GM23338 (cell line): ENCODE results near the gene LDB3. TPM values are rescaled to one million over a fixed set of nuclear protein-coding genes. Genes with fewer than 3 reads are reported as not detected.

Experiments
- ATAC-seq: fragments of 200-7000 bp; cut with Tn5 transposase; 3 replicates; pipeline ENCODE4 v1.9.1; 2020
- DNase-seq: peaks from one replicate; pipeline ENCODE4 v3.0.0-alpha.2; 2015; ENCODE audit warnings: low spot score
- H2AFZ ChIP-seq: fragments of 200-600 bp; sonication (generic); 2 replicates; pipeline ENCODE4 v1.8.0; 2016; ENCODE audit warnings: antibody characterized with exemption, mild to moderate bottlenecking, moderate library complexity
- H3F3A ChIP-seq: fragments of 200-600 bp; sonication (generic); replicated peaks from 2 replicates; pipeline ENCODE4 v1.8.0; 2017; ENCODE audit warnings: antibody characterized with exemption, mixed run types, low read depth
- H3K27ac ChIP-seq: fragments of 200-600 bp; sonication (generic); 2 replicates; pipeline ENCODE4 v1.6.1; 2016; ENCODE audit warnings: low read depth
- H3K27me3 ChIP-seq: fragments of 200-600 bp; sonication (generic); 2 replicates; pipeline ENCODE4 v1.8.0; 2016; ENCODE audit warnings: mild to moderate bottlenecking, mixed run types, moderate library complexity; ENCODE audit not compliant: insufficient read depth
- H3K36me3 ChIP-seq: fragments of 200-600 bp; sonication (generic); 2 replicates; pipeline ENCODE4 v1.8.0; 2016; ENCODE audit warnings: mild to moderate bottlenecking; ENCODE audit not compliant: insufficient read depth
- H3K4me1 ChIP-seq: fragments of 200-600 bp; sonication (generic); 2 replicates; pipeline ENCODE4 v1.8.0; 2016; ENCODE audit warnings: mild to moderate bottlenecking, moderate library complexity; ENCODE audit not compliant: insufficient read depth
- H3K4me2 ChIP-seq: fragments of 200-600 bp; sonication (generic); 2 replicates; pipeline ENCODE4 v1.7.1; 2017; ENCODE audit warnings: mixed run types
- H3K4me3 ChIP-seq: fragments of 200-600 bp; sonication (generic); 2 replicates; pipeline ENCODE4 v1.6.1; 2016; ENCODE audit warnings: mixed run types
- H3K79me2 ChIP-seq: fragments of 200-600 bp; sonication (generic); replicated peaks from 2 replicates; pipeline ENCODE4 v1.8.0; 2017; ENCODE audit warnings: mild to moderate bottlenecking; ENCODE audit not compliant: insufficient read depth
- H3K9me2 ChIP-seq: fragments of 200-600 bp; sonication (generic); 2 replicates; pipeline ENCODE4 v1.8.0; 2017; ENCODE audit not compliant: insufficient read depth
- H4K20me1 ChIP-seq: fragments of 200-600 bp; sonication (generic); replicated peaks from 2 replicates; pipeline ENCODE4 v1.8.0; 2017; ENCODE audit warnings: mild to moderate bottlenecking; ENCODE audit not compliant: insufficient read depth
- H3K27ac Mint-ChIP-seq: 2 replicates; pipeline ENCODE4 v1.8.0; 2020; ENCODE audit warnings: inconsistent platforms, mild to moderate bottlenecking, moderate library complexity, mixed read lengths
- H3K27me3 Mint-ChIP-seq: 3 replicates; pipeline ENCODE4 v1.8.0; 2022; ENCODE audit warnings: low read depth, mild to moderate bottlenecking, moderate library complexity, mixed read lengths, inconsistent platforms; ENCODE audit not compliant: insufficient read depth, poor library complexity
- H3K36me3 Mint-ChIP-seq: 3 replicates; pipeline ENCODE4 v1.8.0; 2021; ENCODE audit warnings: low read depth, mild to moderate bottlenecking, inconsistent platforms, moderate library complexity, mixed read lengths
- H3K4me1 Mint-ChIP-seq: 3 replicates; pipeline ENCODE4 v1.8.0; 2020; ENCODE audit warnings: mild to moderate bottlenecking, inconsistent platforms, mixed read lengths
- H3K4me3 Mint-ChIP-seq: 3 replicates; pipeline ENCODE4 v1.8.0; 2021; ENCODE audit warnings: moderate library complexity, mild to moderate bottlenecking, inconsistent platforms, mixed read lengths
- H3K9me3 Mint-ChIP-seq: 3 replicates; pipeline ENCODE4 v1.8.0; 2020; ENCODE audit warnings: moderate library complexity, mild to moderate bottlenecking, inconsistent platforms, mixed read lengths
- CREB1 ChIP-seq: fragments of 250-450 bp; sonication (Bioruptor Pico); IDR thresholded peaks from 2 replicates; pipeline ENCODE4 v1.5.0; 2020; ENCODE audit warnings: low read depth, mild to moderate bottlenecking, moderate library complexity
- CTCF ChIP-seq, 2 experiments: fragments of 200-600 bp in 1 of 2; sonication (generic) in 1 of 2; conservative IDR thresholded peaks; 2 replicates each; pipeline versions ENCODE4 v1.5.1 to v1.6.1; 2016 to 2017; ENCODE audit warnings: antibody characterized with exemption in 2 of 2, low read depth in 2 of 2, mild to moderate bottlenecking in 2 of 2, moderate library complexity in 1 of 2
- ETS1 ChIP-seq: IDR thresholded peaks from 2 replicates; pipeline ENCODE4 v1.6.1; 2016; ENCODE audit warnings: antibody characterized with exemption
- EZH2 ChIP-seq: fragments of 200-600 bp; sonication (generic); IDR thresholded peaks from one replicate; pipeline ENCODE4 v1.8.0; 2017; ENCODE audit warnings: antibody characterized with exemption, mild to moderate bottlenecking, low read depth; ENCODE audit not compliant: unreplicated experiment
- NANOG ChIP-seq: IDR thresholded peaks from 2 replicates; pipeline ENCODE4 v1.6.1; 2016; ENCODE audit warnings: antibody characterized with exemption, borderline replicate concordance
- REST ChIP-seq: IDR thresholded peaks from one replicate; pipeline ENCODE4 v1.6.1; 2018; ENCODE audit warnings: antibody characterized with exemption; ENCODE audit not compliant: unreplicated experiment
- STAT1 ChIP-seq: IDR thresholded peaks from one replicate; pipeline ENCODE4 v1.6.1; 2016; ENCODE audit warnings: antibody characterized with exemption; ENCODE audit not compliant: unreplicated experiment
- ZNF114 ChIP-seq: fragments of 250-450 bp; sonication (Bioruptor Pico); IDR thresholded peaks from 2 replicates; pipeline ENCODE4 v1.5.0; 2020; ENCODE audit warnings: mild to moderate bottlenecking, moderate library complexity
- ZNF331 ChIP-seq: fragments of 250-450 bp; sonication (Bioruptor Pico); IDR thresholded peaks from 2 replicates; pipeline ENCODE4 v1.5.0; 2020; ENCODE audit warnings: low read depth, mild to moderate bottlenecking, moderate library complexity
- polyA plus RNA-seq: library from polyadenylated mRNA; unstranded; fragments of >200 nt; fragmentation: Nextera tagmentation; extraction: Ambion mirVana; gene quantifications from 2 replicates; pipeline ENCODE4 v1.2.1, GENCODE V29; 2016
- total RNA-seq: library from RNA; depleted of rRNA; stranded (reverse); fragments of >200 nt; shearing (Covaris generic); gene quantifications from 2 replicates; pipeline ENCODE4 v1.2.3, GENCODE V29; 2014

Gene LDB3
- total and polyA plus RNA-seq, 2 experiments from 2014 or later: 0.14 to 0.16 TPM

- TF ChIP-seq ETS1 (no peak), EZH2 (no peak), ZNF114 (CRISPR knock-in tag) (no peak), CTCF (conservative IDR thresholded peaks at IDR 0.05; ENCODE audit: low read depth in 2 of 2) (no peak), CREB1 (CRISPR knock-in tag) (no peak), STAT1 (no peak), ZNF331 (no peak)
Measured at GRCh38 chr10:86773498-86773897, 105.2 kb downstream of the LDB3 start (continued).

- Mint-ChIP-seq H3K27me3 (no peaks in the 10 kb centered on the region), H3K36me3 (peaks cover 18% of the 10 kb centered on the region), H3K27ac (no peak overlapping the region), H3K9me3 (no peaks in the 10 kb centered on the region), H3K4me1 (peaks cover 29% of the 10 kb centered on the region), H3K4me3 (no peak overlapping the region)
- peaks cover 37% of the 10 kb centered on the region for H4K20me1 ChIP-seq
- TF ChIP-seq ETS1: no peak
- TF ChIP-seq ZNF114 (CRISPR knock-in tag): no peak
- ATAC-seq (no peak; the same call in 2 of the 3 replicates), DNase-seq (no peak)
- H3K27me3 ChIP-seq: no peaks in the 10 kb centered on the region
- H3K27ac ChIP-seq: peak overlapping the region; percentile 61
- H3K36me3 ChIP-seq: no peaks in the 10 kb centered on the region
- 0 out of 2 replicates have a peak overlapping the region, but pooled peaks have one; percentile 4 for H3K4me2 ChIP-seq
- no peak overlapping the region for H2AFZ ChIP-seq
- H3K9me2 ChIP-seq: no peaks in the 10 kb centered on the region
- H3F3A ChIP-seq: no peaks in the 10 kb centered on the region; the same call in 1 of the 2 replicates
- H3K4me3 ChIP-seq: no peak overlapping the region
- peaks cover 100% of the 10 kb centered on the region for H3K79me2 ChIP-seq
- H3K4me1 ChIP-seq: peaks cover 21% of the 10 kb centered on the region
Measured at GRCh38 chr10:86775056-86775869, 107.0 kb downstream of the LDB3 start.

- H3K4me1 ChIP-seq: peaks cover 20% of the 10 kb centered on the region
- H3K36me3 ChIP-seq: no peaks in the 10 kb centered on the region
- Mint-ChIP-seq H3K4me1 (peaks cover 24% of the 10 kb centered on the region), H3K27me3 (no peaks in the 10 kb centered on the region), H3K36me3 (peaks cover 18% of the 10 kb centered on the region), H3K27ac (no peak overlapping the region), H3K9me3 (no peaks in the 10 kb centered on the region), H3K4me3 (no peak overlapping the region)
- H2AFZ ChIP-seq: no peak overlapping the region
- ATAC-seq: peak; percentile 65
- no peak overlapping the region for H3K4me3 ChIP-seq
- TF ChIP-seq REST (no peak), NANOG (no peak)
- DNase-seq: no peak
- no peaks in the 10 kb centered on the region for H3K9me2 ChIP-seq
- H3K4me2 ChIP-seq: no peak overlapping the region
- H3K27me3 ChIP-seq: no peaks in the 10 kb centered on the region
- H4K20me1 ChIP-seq: peaks cover 33% of the 10 kb centered on the region
- H3K27ac ChIP-seq: peak overlapping the region; percentile 61
- H3K79me2 ChIP-seq: peaks cover 100% of the 10 kb centered on the region
- no peaks in the 10 kb centered on the region; the same call in 1 of the 2 replicates for H3F3A ChIP-seq
Measured at GRCh38 chr10:86775870-86776180, 107.5 kb downstream of the LDB3 start.
